ENCODE results near the gene GPR52.
A peak's percentile ranks its signal among the peaks of the same experiment; 100 is the strongest.

GPR52 gene

DNA sequence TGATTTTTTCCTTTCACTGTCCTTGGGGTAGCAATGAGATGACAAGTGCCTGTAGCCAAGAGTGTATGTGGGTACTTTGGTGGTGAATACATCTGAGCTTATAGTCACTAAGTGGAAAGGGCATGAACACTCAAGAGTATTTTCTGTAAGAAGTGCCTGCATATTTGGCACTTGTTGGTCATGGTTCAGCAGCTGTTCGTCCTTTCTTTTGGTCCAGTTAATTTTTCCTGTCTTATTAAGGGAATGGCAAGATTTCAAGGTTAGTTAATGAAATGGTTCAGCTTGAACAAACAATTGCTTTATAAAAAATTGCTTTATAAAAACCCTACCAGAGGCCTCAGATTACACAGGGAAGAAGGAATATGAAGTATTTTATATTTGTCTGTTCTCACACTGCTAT is 48.6 kb upstream of the GPR52 start:
- TF ChIP-seq, protein P1, sequence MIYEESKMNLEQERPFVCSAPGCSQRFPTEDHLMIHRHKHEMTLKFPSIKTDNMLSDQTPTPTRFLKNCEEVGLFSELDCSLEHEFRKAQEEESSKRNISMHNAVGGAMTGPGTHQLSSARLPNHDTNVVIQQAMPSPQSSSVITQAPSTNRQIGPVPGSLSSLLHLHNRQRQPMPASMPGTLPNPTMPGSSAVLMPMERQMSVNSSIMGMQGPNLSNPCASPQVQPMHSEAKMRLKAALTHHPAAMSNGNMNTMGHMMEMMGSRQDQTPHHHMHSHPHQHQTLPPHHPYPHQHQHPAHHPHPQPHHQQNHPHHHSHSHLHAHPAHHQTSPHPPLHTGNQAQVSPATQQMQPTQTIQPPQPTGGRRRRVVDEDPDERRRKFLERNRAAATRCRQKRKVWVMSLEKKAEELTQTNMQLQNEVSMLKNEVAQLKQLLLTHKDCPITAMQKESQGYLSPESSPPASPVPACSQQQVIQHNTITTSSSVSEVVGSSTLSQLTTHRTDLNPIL (CRISPR knock-in tag; IDR thresholded peaks at IDR 0.05; ENCODE audit: low read depth): no peak
- TF ChIP-seq PPARA (CRISPR knock-in tag; IDR thresholded peaks at IDR 0.05; ENCODE audit: borderline replicate concordance) (no peak), CSDC2 (CRISPR knock-in tag; IDR thresholded peaks at IDR 0.05) (no peak), ZNF565 (CRISPR knock-in tag; conservative IDR thresholded peaks at IDR 0.05; ENCODE audit: low read depth) (no peak), SNAI2 (CRISPR knock-in tag; IDR thresholded peaks at IDR 0.05) (no peak), ZNF70 (CRISPR knock-in tag; IDR thresholded peaks at IDR 0.05) (no peak), ZC3H10 (CRISPR knock-in tag; IDR thresholded peaks at IDR 0.05) (no peak), RARB (CRISPR knock-in tag; IDR thresholded peaks at IDR 0.05) (no peak), ZNF8 (CRISPR knock-in tag; IDR thresholded peaks at IDR 0.05) (no peak), OSR1 (CRISPR knock-in tag; IDR thresholded peaks at IDR 0.05) (no peak), ZFP30 (CRISPR knock-in tag; IDR thresholded peaks at IDR 0.05) (no peak), TCF4 (CRISPR knock-in tag; IDR thresholded peaks at IDR 0.05; ENCODE audit: borderline replicate concordance) (no peak), ZFP3 (CRISPR knock-in tag; IDR thresholded peaks at IDR 0.05) (no peak), BACH2 (CRISPR knock-in tag; IDR thresholded peaks at IDR 0.05; ENCODE audit: borderline replicate concordance) (no peak), TOX (CRISPR knock-in tag; IDR thresholded peaks at IDR 0.05; ENCODE audit: borderline replicate concordance) (no peak), GLIS3 (CRISPR knock-in tag; IDR thresholded peaks at IDR 0.05) (no peak)
- TF ChIP-seq, protein P2, sequence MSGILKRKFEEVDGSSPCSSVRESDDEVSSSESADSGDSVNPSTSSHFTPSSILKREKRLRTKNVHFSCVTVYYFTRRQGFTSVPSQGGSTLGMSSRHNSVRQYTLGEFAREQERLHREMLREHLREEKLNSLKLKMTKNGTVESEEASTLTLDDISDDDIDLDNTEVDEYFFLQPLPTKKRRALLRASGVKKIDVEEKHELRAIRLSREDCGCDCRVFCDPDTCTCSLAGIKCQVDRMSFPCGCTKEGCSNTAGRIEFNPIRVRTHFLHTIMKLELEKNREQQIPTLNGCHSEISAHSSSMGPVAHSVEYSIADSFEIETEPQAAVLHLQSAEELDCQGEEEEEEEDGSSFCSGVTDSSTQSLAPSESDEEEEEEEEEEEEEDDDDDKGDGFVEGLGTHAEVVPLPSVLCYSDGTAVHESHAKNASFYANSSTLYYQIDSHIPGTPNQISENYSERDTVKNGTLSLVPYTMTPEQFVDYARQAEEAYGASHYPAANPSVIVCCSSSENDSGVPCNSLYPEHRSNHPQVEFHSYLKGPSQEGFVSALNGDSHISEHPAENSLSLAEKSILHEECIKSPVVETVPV (CRISPR knock-in tag; IDR thresholded peaks at IDR 0.05): no peak
- TF ChIP-seq, protein P3, sequence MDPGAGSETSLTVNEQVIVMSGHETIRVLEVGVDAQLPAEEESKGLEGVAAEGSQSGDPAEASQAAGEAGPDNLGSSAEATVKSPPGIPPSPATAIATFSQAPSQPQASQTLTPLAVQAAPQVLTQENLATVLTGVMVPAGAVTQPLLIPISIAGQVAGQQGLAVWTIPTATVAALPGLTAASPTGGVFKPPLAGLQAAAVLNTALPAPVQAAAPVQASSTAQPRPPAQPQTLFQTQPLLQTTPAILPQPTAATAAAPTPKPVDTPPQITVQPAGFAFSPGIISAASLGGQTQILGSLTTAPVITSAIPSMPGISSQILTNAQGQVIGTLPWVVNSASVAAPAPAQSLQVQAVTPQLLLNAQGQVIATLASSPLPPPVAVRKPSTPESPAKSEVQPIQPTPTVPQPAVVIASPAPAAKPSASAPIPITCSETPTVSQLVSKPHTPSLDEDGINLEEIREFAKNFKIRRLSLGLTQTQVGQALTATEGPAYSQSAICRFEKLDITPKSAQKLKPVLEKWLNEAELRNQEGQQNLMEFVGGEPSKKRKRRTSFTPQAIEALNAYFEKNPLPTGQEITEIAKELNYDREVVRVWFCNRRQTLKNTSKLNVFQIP (CRISPR knock-in tag; IDR thresholded peaks at IDR 0.05; ENCODE audit: borderline replicate concordance, low read depth): no peak
- TF ChIP-seq, protein P4, sequence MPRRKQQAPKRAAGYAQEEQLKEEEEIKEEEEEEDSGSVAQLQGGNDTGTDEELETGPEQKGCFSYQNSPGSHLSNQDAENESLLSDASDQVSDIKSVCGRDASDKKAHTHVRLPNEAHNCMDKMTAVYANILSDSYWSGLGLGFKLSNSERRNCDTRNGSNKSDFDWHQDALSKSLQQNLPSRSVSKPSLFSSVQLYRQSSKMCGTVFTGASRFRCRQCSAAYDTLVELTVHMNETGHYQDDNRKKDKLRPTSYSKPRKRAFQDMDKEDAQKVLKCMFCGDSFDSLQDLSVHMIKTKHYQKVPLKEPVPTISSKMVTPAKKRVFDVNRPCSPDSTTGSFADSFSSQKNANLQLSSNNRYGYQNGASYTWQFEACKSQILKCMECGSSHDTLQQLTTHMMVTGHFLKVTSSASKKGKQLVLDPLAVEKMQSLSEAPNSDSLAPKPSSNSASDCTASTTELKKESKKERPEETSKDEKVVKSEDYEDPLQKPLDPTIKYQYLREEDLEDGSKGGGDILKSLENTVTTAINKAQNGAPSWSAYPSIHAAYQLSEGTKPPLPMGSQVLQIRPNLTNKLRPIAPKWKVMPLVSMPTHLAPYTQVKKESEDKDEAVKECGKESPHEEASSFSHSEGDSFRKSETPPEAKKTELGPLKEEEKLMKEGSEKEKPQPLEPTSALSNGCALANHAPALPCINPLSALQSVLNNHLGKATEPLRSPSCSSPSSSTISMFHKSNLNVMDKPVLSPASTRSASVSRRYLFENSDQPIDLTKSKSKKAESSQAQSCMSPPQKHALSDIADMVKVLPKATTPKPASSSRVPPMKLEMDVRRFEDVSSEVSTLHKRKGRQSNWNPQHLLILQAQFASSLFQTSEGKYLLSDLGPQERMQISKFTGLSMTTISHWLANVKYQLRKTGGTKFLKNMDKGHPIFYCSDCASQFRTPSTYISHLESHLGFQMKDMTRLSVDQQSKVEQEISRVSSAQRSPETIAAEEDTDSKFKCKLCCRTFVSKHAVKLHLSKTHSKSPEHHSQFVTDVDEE (CRISPR knock-in tag; IDR thresholded peaks at IDR 0.05): no peak
- ATAC-seq: no peak

DNA sequence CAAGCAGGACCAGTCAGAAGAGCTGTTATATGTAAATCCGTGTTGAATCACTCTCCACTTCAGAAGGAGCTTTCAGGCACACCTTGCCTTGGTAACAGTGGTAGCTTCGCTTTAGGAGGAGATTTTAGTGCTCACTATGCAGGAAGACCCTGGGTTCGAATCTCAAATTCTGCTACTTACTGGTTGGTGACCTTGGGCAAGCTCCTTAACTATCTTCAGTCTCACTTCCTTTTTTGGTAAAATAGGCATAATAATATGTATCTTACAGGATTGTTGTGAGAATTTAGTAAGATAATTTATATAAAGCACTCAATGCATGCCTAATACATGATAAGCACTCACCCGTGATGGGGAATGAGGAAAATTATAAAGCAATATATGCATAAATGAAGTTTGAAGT is 46.7 kb upstream of the GPR52 start:
- TF ChIP-seq, protein P1 (CRISPR knock-in tag; IDR thresholded peaks at IDR 0.05; ENCODE audit: low read depth): no peak
- no peak for TF ChIP-seq ARNTL (CRISPR knock-in tag; IDR thresholded peaks at IDR 0.05; ENCODE audit: borderline replicate concordance, low read depth)
- no peak for TF ChIP-seq OSR1 (CRISPR knock-in tag; IDR thresholded peaks at IDR 0.05)
- no peak for ATAC-seq

DNA sequence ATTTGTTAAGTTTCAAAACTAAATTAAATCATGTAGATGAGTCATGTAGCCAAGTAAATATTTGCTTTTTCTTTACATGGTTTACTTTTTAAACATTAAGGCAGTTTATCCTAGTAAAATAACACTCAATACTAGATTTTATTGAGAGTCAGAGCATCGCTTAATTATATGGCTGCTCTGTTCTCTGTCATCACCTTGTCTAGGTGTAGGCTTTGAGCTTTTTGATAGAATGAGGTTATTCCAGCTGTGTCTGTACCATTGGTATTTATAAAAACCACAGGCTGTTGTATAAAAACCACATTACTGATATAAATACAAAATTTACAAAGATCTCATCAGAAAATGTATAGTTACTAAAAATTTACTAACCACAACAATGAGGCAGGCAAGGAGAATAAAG is 42.5 kb upstream of the GPR52 start:
- ATAC-seq: peak; percentile 18; the same call in 2 of the 3 replicates
- TF ChIP-seq ESRRG (CRISPR knock-in tag; IDR thresholded peaks at IDR 0.05): no peak
- no peak for TF ChIP-seq PPARA (CRISPR knock-in tag; IDR thresholded peaks at IDR 0.05; ENCODE audit: borderline replicate concordance)
- no peak for TF ChIP-seq RARB (CRISPR knock-in tag; IDR thresholded peaks at IDR 0.05)
- no peak for TF ChIP-seq ZFP3 (CRISPR knock-in tag; IDR thresholded peaks at IDR 0.05)
- TF ChIP-seq, protein P4 (CRISPR knock-in tag; IDR thresholded peaks at IDR 0.05): no peak
- TF ChIP-seq ZNF8 (CRISPR knock-in tag; IDR thresholded peaks at IDR 0.05): no peak
- TF ChIP-seq, protein P2 (CRISPR knock-in tag; IDR thresholded peaks at IDR 0.05): no peak
- TF ChIP-seq ZC3H10 (CRISPR knock-in tag; IDR thresholded peaks at IDR 0.05): no peak
- no peak for TF ChIP-seq ZNF70 (CRISPR knock-in tag; IDR thresholded peaks at IDR 0.05)
- TF ChIP-seq ZNF565 (CRISPR knock-in tag; conservative IDR thresholded peaks at IDR 0.05; ENCODE audit: low read depth): no peak
- TF ChIP-seq, protein P1 (CRISPR knock-in tag; IDR thresholded peaks at IDR 0.05; ENCODE audit: low read depth): no peak
- no peak for TF ChIP-seq CSDC2 (CRISPR knock-in tag; IDR thresholded peaks at IDR 0.05)
- TF ChIP-seq BACH2 (CRISPR knock-in tag; IDR thresholded peaks at IDR 0.05; ENCODE audit: borderline replicate concordance): no peak
